Stimulated activated CD4-positive, alpha-beta T cell treated with anti-CD3 and anti-CD28 coated beads, Interleukin-4, amount 100 ng/mL, for 4 hours (primary cell): ENCODE results near the gene DHX32.
"Not testable (repeated sequence)": the region's sequence is repeated elsewhere in the genome, so short reads cannot be mapped to it uniquely, and the experiment has no call there.

Experiments
- DNase-seq, 2 experiments: peaks; one replicate each; pipeline ENCODE4 v3.0.0-alpha.2; 2020

DHX32 gene

GRCh38 chr10:125895130-125896087 is 14.3 kb upstream of the DHX32 start:
- peak; percentile 21 to 34 for DNase-seq

- DNase-seq = not testable (repeated sequence)
Measured at GRCh38 chr10:125894176-125894575, 13.1 kb upstream of the DHX32 start.

GRCh38 chr10:125892402-125892801 is 11.3 kb upstream of the DHX32 start:
- not testable (repeated sequence) for DNase-seq

- DNase-seq = not testable (repeated sequence)
Measured at GRCh38 chr10:125889441-125889840, 8.3 kb upstream of the DHX32 start.

GRCh38 chr10:125886914-125887512 is 5.9 kb upstream of the DHX32 start:
- DNase-seq = no peak

GRCh38 chr10:125883211-125883610 is 2.1 kb upstream of the DHX32 start:
- DNase-seq = no peak

GRCh38 chr10:125882596-125882995 is 1.5 kb upstream of the DHX32 start:
- DNase-seq = no peak

- no peak for DNase-seq
Measured at GRCh38 chr10:125880719-125881118, 373 bp downstream of the DHX32 start.

- DNase-seq = no peak
Measured at GRCh38 chr10:125878957-125879835, 1.9 kb downstream of the DHX32 start.

- DNase-seq = no peak
Measured at GRCh38 chr10:125871338-125871737, 9.8 kb downstream of the DHX32 start.

GRCh38 chr10:125868372-125868975 is 12.6 kb downstream of the DHX32 start:
- DNase-seq = no peak

GRCh38 chr10:125866421-125867029 is 14.6 kb downstream of the DHX32 start:
- DNase-seq = no peak

GRCh38 chr10:125865120-125865519 is 16.0 kb downstream of the DHX32 start:
- DNase-seq = no peak

- no peak for DNase-seq
Measured at GRCh38 chr10:125859128-125859817, 21.8 kb downstream of the DHX32 start.

GRCh38 chr10:125857185-125857760 is 23.8 kb downstream of the DHX32 start:
- DNase-seq = no peak

- DNase-seq = no peak
Measured at GRCh38 chr10:125852487-125852886, 28.6 kb downstream of the DHX32 start.

GRCh38 chr10:125850766-125851731 is 30.0 kb downstream of the DHX32 start:
- DNase-seq = no peak

GRCh38 chr10:125849448-125849847 is 31.6 kb downstream of the DHX32 start:
- DNase-seq = no peak

- DNase-seq = no peak
Measured at GRCh38 chr10:125848857-125849256, 32.2 kb downstream of the DHX32 start.

- no peak for DNase-seq
Measured at GRCh38 chr10:125848371-125848770, 32.7 kb downstream of the DHX32 start.
